OCI-LY7 (cell line): Measurements from ENCODE around the gene HPF1.
"Not testable (repeated sequence)": the region's sequence is repeated elsewhere in the genome, so short reads cannot be mapped to it uniquely, and the experiment has no call there.

Source experiments
- CTCF ChIP-seq: fragments of 200-600 bp; sonication (generic); conservative IDR thresholded peaks from 2 replicates; pipeline ENCODE4 v1.5.1; 2014; ENCODE audit warnings: mild to moderate bottlenecking, antibody characterized with exemption, low read length, moderate library complexity, mixed read lengths
- EZH2phosphoT487 ChIP-seq: fragments of 200-600 bp; sonication (generic); IDR thresholded peaks from 2 replicates; pipeline ENCODE4 v1.6.1; 2018; ENCODE audit warnings: low read depth, borderline replicate concordance, mild to moderate bottlenecking, mixed run types, antibody characterized with exemption, low read length, moderate library complexity, mixed read lengths

- TF ChIP-seq CTCF, EZH2phosphoT487: not testable (repeated sequence)
These were observed 49.0 kb upstream of the HPF1 start for GRCh38 chr4:169806770-169807169.
